ENCODE data around the gene ANKRD45.
"Not testable (repeated sequence)": the region's sequence is repeated elsewhere in the genome, so short reads cannot be mapped to it uniquely, and the experiment has no call there.

ANKRD45 gene

GRCh38 chr1:173627269-173627668 is 42.4 kb downstream of the ANKRD45 start:
- peaks cover under 1% of the 10 kb centered on the region for H3K27me3 Mint-ChIP-seq (ENCODE audit: low read depth)
- no peaks in the 10 kb centered on the region for H3K9me3 Mint-ChIP-seq
- no peaks in the 10 kb centered on the region for H3K36me3 Mint-ChIP-seq (ENCODE audit: low read depth)
- H3K4me3 Mint-ChIP-seq, result no peak overlapping the region
- no peaks in the 10 kb centered on the region for H3K4me1 Mint-ChIP-seq (ENCODE audit: low read depth)
- no peak overlapping the region for H3K27ac Mint-ChIP-seq

- Mint-ChIP-seq H3K27me3 (ENCODE audit: low read depth) (peaks cover 17% of the 10 kb centered on the region), H3K9me3 (peaks cover 23% of the 10 kb centered on the region), H3K27ac (no peak overlapping the region), H3K4me1 (ENCODE audit: low read depth) (no peaks in the 10 kb centered on the region), H3K36me3 (ENCODE audit: low read depth) (no peaks in the 10 kb centered on the region), H3K4me3 (no peak overlapping the region)
These were observed 52.8 kb downstream of the ANKRD45 start for GRCh38 chr1:173616859-173617258.

GRCh38 chr1:173613086-173613485 is 56.6 kb downstream of the ANKRD45 start:
- H3K27me3 Mint-ChIP-seq (ENCODE audit: low read depth); H3K4me3 Mint-ChIP-seq; H3K36me3 Mint-ChIP-seq (ENCODE audit: low read depth); H3K9me3 Mint-ChIP-seq; H3K27ac Mint-ChIP-seq; H3K4me1 Mint-ChIP-seq (ENCODE audit: low read depth): not testable (repeated sequence)

- H3K4me3 Mint-ChIP-seq, result no peak overlapping the region
- H3K9me3 Mint-ChIP-seq, result peaks cover 4% of the 10 kb centered on the region
- H3K27me3 Mint-ChIP-seq (ENCODE audit: low read depth), result no peaks in the 10 kb centered on the region
- H3K27ac Mint-ChIP-seq, result no peak overlapping the region
- no peaks in the 10 kb centered on the region for H3K4me1 Mint-ChIP-seq (ENCODE audit: low read depth)
- H3K36me3 Mint-ChIP-seq (ENCODE audit: low read depth), result no peaks in the 10 kb centered on the region
These were observed 61.0 kb downstream of the ANKRD45 start for GRCh38 chr1:173608503-173609216.

- Mint-ChIP-seq H3K9me3 (no peaks in the 10 kb centered on the region), H3K27me3 (ENCODE audit: low read depth) (no peaks in the 10 kb centered on the region), H3K4me3 (no peak within 1 kb of the TSS), H3K36me3 (ENCODE audit: low read depth) (no peaks in the 10 kb centered on the region), H3K27ac (no peak within 1 kb of the TSS), H3K4me1 (ENCODE audit: low read depth) (peaks cover 4% of the 10 kb centered on the region)
These were observed 66.5 kb downstream of the ANKRD45 start, which contains the start of gene SLC9C2 for GRCh38 chr1:173603056-173603591. Gene SLC9C2, minus strand, starts transcription at chr1:173603072. Its CDS starts 1,296 bp downstream, at chr1:173601776.

- Mint-ChIP-seq H3K4me1 (ENCODE audit: low read depth) (peaks cover 4% of the 10 kb centered on the region), H3K4me3 (no peak overlapping the region), H3K9me3 (no peaks in the 10 kb centered on the region), H3K27ac (no peak overlapping the region), H3K36me3 (ENCODE audit: low read depth) (no peaks in the 10 kb centered on the region), H3K27me3 (ENCODE audit: low read depth) (peaks cover 8% of the 10 kb centered on the region)
These were observed 68.1 kb downstream of the ANKRD45 start for GRCh38 chr1:173601588-173601987.

- no peaks in the 10 kb centered on the region for H3K36me3 Mint-ChIP-seq (ENCODE audit: low read depth)
- no peak overlapping the region for H3K27ac Mint-ChIP-seq
- H3K4me3 Mint-ChIP-seq, result no peak overlapping the region
- peaks cover 32% of the 10 kb centered on the region for H3K27me3 Mint-ChIP-seq (ENCODE audit: low read depth)
- no peaks in the 10 kb centered on the region for H3K4me1 Mint-ChIP-seq (ENCODE audit: low read depth)
- no peaks in the 10 kb centered on the region for H3K9me3 Mint-ChIP-seq
These were observed 73.4 kb downstream of the ANKRD45 start for GRCh38 chr1:173596097-173596825.

GRCh38 chr1:173591138-173591537 is 78.5 kb downstream of the ANKRD45 start:
- peaks cover 39% of the 10 kb centered on the region for H3K27me3 Mint-ChIP-seq (ENCODE audit: low read depth)
- H3K4me1 Mint-ChIP-seq (ENCODE audit: low read depth); H3K27ac Mint-ChIP-seq; H3K4me3 Mint-ChIP-seq; H3K9me3 Mint-ChIP-seq; H3K36me3 Mint-ChIP-seq (ENCODE audit: low read depth): not testable (repeated sequence)

- Mint-ChIP-seq H3K36me3 (ENCODE audit: low read depth) (no peaks in the 10 kb centered on the region), H3K27ac (no peak overlapping the region), H3K4me1 (ENCODE audit: low read depth) (no peaks in the 10 kb centered on the region), H3K9me3 (no peaks in the 10 kb centered on the region), H3K27me3 (ENCODE audit: low read depth) (peaks cover 35% of the 10 kb centered on the region), H3K4me3 (no peak overlapping the region)
These were observed 79.1 kb downstream of the ANKRD45 start for GRCh38 chr1:173590557-173590956.

GRCh38 chr1:173581383-173582079 is 88.1 kb downstream of the ANKRD45 start:
- no peaks in the 10 kb centered on the region for H3K4me1 Mint-ChIP-seq (ENCODE audit: low read depth)
- peaks cover 18% of the 10 kb centered on the region for H3K27me3 Mint-ChIP-seq (ENCODE audit: low read depth)
- no peaks in the 10 kb centered on the region for H3K9me3 Mint-ChIP-seq
- H3K4me3 Mint-ChIP-seq, result no peak overlapping the region
- H3K27ac Mint-ChIP-seq, result no peak overlapping the region
- no peaks in the 10 kb centered on the region for H3K36me3 Mint-ChIP-seq (ENCODE audit: low read depth)

GRCh38 chr1:173580658-173581057 is 89.0 kb downstream of the ANKRD45 start:
- Mint-ChIP-seq H3K9me3 (no peaks in the 10 kb centered on the region), H3K4me3 (no peak overlapping the region), H3K36me3 (ENCODE audit: low read depth) (no peaks in the 10 kb centered on the region), H3K27me3 (ENCODE audit: low read depth) (peaks cover 19% of the 10 kb centered on the region), H3K27ac (no peak overlapping the region), H3K4me1 (ENCODE audit: low read depth) (no peaks in the 10 kb centered on the region)

- Mint-ChIP-seq H3K9me3 (no peaks in the 10 kb centered on the region), H3K27me3 (ENCODE audit: low read depth) (peaks cover 19% of the 10 kb centered on the region)
These were observed 89.6 kb downstream of the ANKRD45 start for GRCh38 chr1:173580071-173580470.

GRCh38 chr1:173573596-173573995 is 96.1 kb downstream of the ANKRD45 start:
- Mint-ChIP-seq H3K4me1 (ENCODE audit: low read depth) (peaks cover 8% of the 10 kb centered on the region), H3K9me3 (no peaks in the 10 kb centered on the region), H3K36me3 (ENCODE audit: low read depth) (no peaks in the 10 kb centered on the region), H3K27me3 (ENCODE audit: low read depth) (peaks cover 14% of the 10 kb centered on the region), H3K27ac (no peak overlapping the region), H3K4me3 (no peak overlapping the region)

More at GRCh38 chr1:173580071-173580470, 89.6 kb downstream of the ANKRD45 start:
- Mint-ChIP-seq H3K4me3 (no peak overlapping the region), H3K4me1 (ENCODE audit: low read depth) (no peaks in the 10 kb centered on the region), H3K36me3 (ENCODE audit: low read depth) (no peaks in the 10 kb centered on the region), H3K27ac (no peak overlapping the region)

GRCh38 chr1:173572201-173572873 is 97.3 kb downstream of the ANKRD45 start:
- Mint-ChIP-seq H3K36me3 (ENCODE audit: low read depth) (no peaks in the 10 kb centered on the region), H3K9me3 (peaks cover 7% of the 10 kb centered on the region), H3K27ac (no peak overlapping the region), H3K4me3 (no peak overlapping the region), H3K4me1 (ENCODE audit: low read depth) (peaks cover 8% of the 10 kb centered on the region), H3K27me3 (ENCODE audit: low read depth) (peaks cover 19% of the 10 kb centered on the region)
